ENCODE data around the gene SRRM4. TPM values are rescaled to one million over a fixed set of nuclear protein-coding genes. Genes with fewer than 3 reads are reported as not detected.

SRRM4 gene
- total RNA-seq, result 1 to 10 TPM; 3.8 to 6.6 TPM
- 10 to 100 TPM; 21.2 to 22.6 TPM for polyA plus RNA-seq (ENCODE audit: insufficient read length in 2 of 2)
- long read RNA-seq, donor 1, full-length matches to known transcripts, result 1 of 1 reads
- long read RNA-seq, donor 1, partial matches to known transcripts, result 0 of 1 reads
- long read RNA-seq, donor 1, other reads (novel, unspliced or antisense), result 0 of 1 reads
- long read RNA-seq, donor 2, result 0 reads
- long read RNA-seq, donor 3, partial matches to known transcripts, result 5 of 5 reads
- long read RNA-seq, donor 3, other reads (novel, unspliced or antisense), result 0 of 5 reads
- long read RNA-seq, donor 4, result 0 reads

GRCh38 chr12:118981285-118982211 lies at the start of gene SRRM4:
SRRM4 (plus strand) TSS chr12:118981541; CDS start chr12:118981883, 342 bp downstream.
- Histone ChIP-seq H3K36me3 (ENCODE audit: control insufficient read depth, insufficient read depth, low read length) (no peaks in the 10 kb centered on the region), H3K27ac (ENCODE audit: low read depth, low read length) (peak within 1 kb of the TSS; percentile 38), H3K27me3 (ENCODE audit: control insufficient read depth, insufficient read depth, low read length) (peaks cover 20% of the 10 kb centered on the region), H3K9me3 (ENCODE audit: control insufficient read depth, insufficient read depth, low read length) (no peaks in the 10 kb centered on the region), H3K4me1 (ENCODE audit: control insufficient read depth, insufficient read depth, low read length) (peaks cover 21% of the 10 kb centered on the region), H3K4me3 (ENCODE audit: low read depth, low read length) (peak within 1 kb of the TSS; percentile 41)
- DNase-seq (ENCODE audit: low read depth in 4 of 6, low spot score in 6 of 6), result peak in 5 of 6 donors; percentile 55 to 99 (median 74)
- 0% methylated on average over 58 of the region's 64 CpGs for WGBS (ENCODE audit: insufficient coverage)

GRCh38 chr12:118946256-118946655 lies 35.1 kb upstream of the SRRM4 start:
- Histone ChIP-seq H3K36me3 (ENCODE audit: control insufficient read depth, insufficient read depth, low read length) (no peaks in the 10 kb centered on the region), H3K27ac (ENCODE audit: low read depth, low read length) (no peak overlapping the region), H3K27me3 (ENCODE audit: control insufficient read depth, insufficient read depth, low read length) (no peaks in the 10 kb centered on the region), H3K4me3 (ENCODE audit: low read depth, low read length) (no peak overlapping the region), H3K9me3 (ENCODE audit: control insufficient read depth, insufficient read depth, low read length) (no peaks in the 10 kb centered on the region), H3K4me1 (ENCODE audit: control insufficient read depth, insufficient read depth, low read length) (no peaks in the 10 kb centered on the region)
- whole genome bisulfite sequencing (ENCODE audit: insufficient coverage), result 48% methylated on average over 10 of the region's 10 CpGs
- peak in 2 of 6 donors; percentile 12 to 80 for DNase-seq (ENCODE audit: low read depth in 4 of 6, low spot score in 6 of 6)

- H3K4me3 ChIP-seq (ENCODE audit: low read depth, low read length), result no peak overlapping the region
- no peaks in the 10 kb centered on the region for H3K9me3 ChIP-seq (ENCODE audit: control insufficient read depth, insufficient read depth, low read length)
- no peak for DNase-seq (ENCODE audit: low read depth in 4 of 6, low spot score in 6 of 6)
- WGBS (ENCODE audit: insufficient coverage), result 83% methylated on average over 1 of the region's 5 CpGs
- no peaks in the 10 kb centered on the region for H3K27me3 ChIP-seq (ENCODE audit: control insufficient read depth, insufficient read depth, low read length)
- H3K4me1 ChIP-seq (ENCODE audit: control insufficient read depth, insufficient read depth, low read length), result no peaks in the 10 kb centered on the region
- no peaks in the 10 kb centered on the region for H3K36me3 ChIP-seq (ENCODE audit: control insufficient read depth, insufficient read depth, low read length)
- no peak overlapping the region for H3K27ac ChIP-seq (ENCODE audit: low read depth, low read length)
Observed at GRCh38 chr12:118958520-118958919, 22.8 kb upstream of the SRRM4 start.

GRCh38 chr12:118959348-118959747 lies 22.0 kb upstream of the SRRM4 start:
- Histone ChIP-seq H3K4me3 (ENCODE audit: low read depth, low read length) (no peak overlapping the region), H3K27me3 (ENCODE audit: control insufficient read depth, insufficient read depth, low read length) (no peaks in the 10 kb centered on the region), H3K36me3 (ENCODE audit: control insufficient read depth, insufficient read depth, low read length) (no peaks in the 10 kb centered on the region), H3K27ac (ENCODE audit: low read depth, low read length) (no peak overlapping the region), H3K9me3 (ENCODE audit: control insufficient read depth, insufficient read depth, low read length) (no peaks in the 10 kb centered on the region), H3K4me1 (ENCODE audit: control insufficient read depth, insufficient read depth, low read length) (no peaks in the 10 kb centered on the region)
- no peak for DNase-seq (ENCODE audit: low read depth in 4 of 6, low spot score in 6 of 6)
- WGBS (ENCODE audit: insufficient coverage), result 86% methylated on average over 1 of the region's 4 CpGs

- no peak overlapping the region for H3K4me3 ChIP-seq (ENCODE audit: low read depth, low read length)
- WGBS (ENCODE audit: insufficient coverage), result 92% methylated on average over 1 of the region's 2 CpGs
- H3K27ac ChIP-seq (ENCODE audit: low read depth, low read length), result no peak overlapping the region
- H3K9me3 ChIP-seq (ENCODE audit: control insufficient read depth, insufficient read depth, low read length), result no peaks in the 10 kb centered on the region
- no peaks in the 10 kb centered on the region for H3K4me1 ChIP-seq (ENCODE audit: control insufficient read depth, insufficient read depth, low read length)
- no peaks in the 10 kb centered on the region for H3K27me3 ChIP-seq (ENCODE audit: control insufficient read depth, insufficient read depth, low read length)
- no peaks in the 10 kb centered on the region for H3K36me3 ChIP-seq (ENCODE audit: control insufficient read depth, insufficient read depth, low read length)
- DNase-seq (ENCODE audit: low read depth in 4 of 6, low spot score in 6 of 6), result no peak
Observed at GRCh38 chr12:118959985-118960560, 21.3 kb upstream of the SRRM4 start.

- no peak for DNase-seq (ENCODE audit: low read depth in 4 of 6, low spot score in 6 of 6)
- Histone ChIP-seq H3K27me3 (ENCODE audit: control insufficient read depth, insufficient read depth, low read length) (no peaks in the 10 kb centered on the region), H3K4me3 (ENCODE audit: low read depth, low read length) (no peak overlapping the region), H3K27ac (ENCODE audit: low read depth, low read length) (no peak overlapping the region), H3K4me1 (ENCODE audit: control insufficient read depth, insufficient read depth, low read length) (no peaks in the 10 kb centered on the region), H3K9me3 (ENCODE audit: control insufficient read depth, insufficient read depth, low read length) (no peaks in the 10 kb centered on the region), H3K36me3 (ENCODE audit: control insufficient read depth, insufficient read depth, low read length) (no peaks in the 10 kb centered on the region)
- 74% methylated on average over 6 of the region's 6 CpGs for WGBS (ENCODE audit: insufficient coverage)
Observed at GRCh38 chr12:118960865-118961264, 20.5 kb upstream of the SRRM4 start.

- Histone ChIP-seq H3K9me3 (ENCODE audit: control insufficient read depth, insufficient read depth, low read length) (no peaks in the 10 kb centered on the region), H3K4me1 (ENCODE audit: control insufficient read depth, insufficient read depth, low read length) (no peaks in the 10 kb centered on the region), H3K27me3 (ENCODE audit: control insufficient read depth, insufficient read depth, low read length) (no peaks in the 10 kb centered on the region), H3K4me3 (ENCODE audit: low read depth, low read length) (no peak overlapping the region), H3K36me3 (ENCODE audit: control insufficient read depth, insufficient read depth, low read length) (no peaks in the 10 kb centered on the region), H3K27ac (ENCODE audit: low read depth, low read length) (no peak overlapping the region)
- DNase-seq (ENCODE audit: low read depth in 4 of 6, low spot score in 6 of 6), result no peak
- 87% methylated on average over 5 of the region's 5 CpGs for WGBS (ENCODE audit: insufficient coverage)
Observed at GRCh38 chr12:118964988-118965387, 16.4 kb upstream of the SRRM4 start.

GRCh38 chr12:118970856-118971255 lies 10.5 kb upstream of the SRRM4 start:
- Histone ChIP-seq H3K4me3 (ENCODE audit: low read depth, low read length) (no peak overlapping the region), H3K36me3 (ENCODE audit: control insufficient read depth, insufficient read depth, low read length) (no peaks in the 10 kb centered on the region), H3K27ac (ENCODE audit: low read depth, low read length) (no peak overlapping the region), H3K27me3 (ENCODE audit: control insufficient read depth, insufficient read depth, low read length) (no peaks in the 10 kb centered on the region), H3K9me3 (ENCODE audit: control insufficient read depth, insufficient read depth, low read length) (no peaks in the 10 kb centered on the region), H3K4me1 (ENCODE audit: control insufficient read depth, insufficient read depth, low read length) (no peaks in the 10 kb centered on the region)
- peak in 1 of 6 donors; percentile 43 for DNase-seq (ENCODE audit: low read depth in 4 of 6, low spot score in 6 of 6)
- WGBS (ENCODE audit: insufficient coverage), result 35% methylated on average over 5 of the region's 5 CpGs

GRCh38 chr12:118972982-118973381 lies 8.4 kb upstream of the SRRM4 start:
- Histone ChIP-seq H3K27me3 (ENCODE audit: control insufficient read depth, insufficient read depth, low read length) (no peaks in the 10 kb centered on the region), H3K4me1 (ENCODE audit: control insufficient read depth, insufficient read depth, low read length) (no peaks in the 10 kb centered on the region)
- WGBS (ENCODE audit: insufficient coverage), result no CpG with 5 or more reads among the region's 2 CpGs

More at GRCh38 chr12:118972982-118973381, 8.4 kb upstream of the SRRM4 start:
- H3K27ac ChIP-seq (ENCODE audit: low read depth, low read length), result no peak overlapping the region
- no peak for DNase-seq (ENCODE audit: low read depth in 4 of 6, low spot score in 6 of 6)
- no peak overlapping the region for H3K4me3 ChIP-seq (ENCODE audit: low read depth, low read length)
- H3K36me3 ChIP-seq (ENCODE audit: control insufficient read depth, insufficient read depth, low read length), result no peaks in the 10 kb centered on the region
- H3K9me3 ChIP-seq (ENCODE audit: control insufficient read depth, insufficient read depth, low read length), result no peaks in the 10 kb centered on the region
